Tibial artery (tissue), 4 donors: Measurements from ENCODE around the gene MGMT.

ENCODE experiments used
- DNase-seq, 2 donors: peaks; one replicate each; pipeline ENCODE4 v3.0.0-alpha.2; 2019
- H3K27ac ChIP-seq, 2 donors: fragments of 200-600 bp; sonication (generic) in 1 of 2; 1 replicate in 1 of 2; 2 replicates in 1 of 2; pipeline ENCODE4 v1.5.1; 2018 to 2019; ENCODE audit warnings: mild to moderate bottlenecking in 1 of 2
- H3K27me3 ChIP-seq, 2 donors: fragments of 200-600 bp; sonication (generic) in 1 of 2; one replicate each; pipeline versions ENCODE4 v1.5.1 to v1.6.0; 2016 to 2019
- H3K36me3 ChIP-seq, 3 donors: fragments of 200-600 bp; sonication (generic) in 2 of 3; one replicate each; pipeline ENCODE4 v1.5.1; 2016 to 2019; ENCODE audit warnings: mild to moderate bottlenecking in 2 of 3
- H3K4me1 ChIP-seq, 4 donors: fragments of 200-600 bp; sonication (generic) in 2 of 4; 1 replicate in 3 of 4; 2 replicates in 1 of 4; pipeline ENCODE4 v1.5.1; 2016 to 2019
- H3K4me3 ChIP-seq, 2 donors: fragments of 200-600 bp; sonication (generic) in 1 of 2; 1 replicate in 1 of 2; 2 replicates in 1 of 2; pipeline ENCODE4 v1.5.1; 2018 to 2019; ENCODE audit warnings: mild to moderate bottlenecking in 2 of 2
- H3K9me3 ChIP-seq, 3 donors: fragments of 200-600 bp; sonication (generic) in 1 of 3; one replicate each; pipeline ENCODE4 v1.5.1; 2016 to 2019
- CTCF ChIP-seq, 2 experiments: fragments of 200-600 bp in 1 of 2; fragments of 450-650 bp in 1 of 2; IDR thresholded peaks; one replicate each; pipeline ENCODE4 v1.5.1; 2017 to 2019; ENCODE audit warnings: antibody characterized with exemption in 2 of 2, mild to moderate bottlenecking in 1 of 2, moderate library complexity in 1 of 2
- intact Hi-C: fragments of 100-400 bp; cut with DNase I; formaldehyde crosslinking; loops from one replicate; pipeline ENCODE4 v1.15.0; 2023; ENCODE audit warnings: low total_unique reads

Gene MGMT

GRCh38 chr10:129472696-129473555 lies 5.9 kb downstream of the MGMT start:
- DNase-seq, result no peak
- H3K36me3 ChIP-seq, result peaks cover 0 to 28% (median 3%) of the 10 kb centered on the region in 3 donors
- no peaks in the 10 kb centered on the region for H3K27me3 ChIP-seq
- no peak overlapping the region for H3K4me3 ChIP-seq
- TF ChIP-seq CTCF (IDR thresholded peaks at IDR 0.05), result no peak
- H3K27ac ChIP-seq, result no peak overlapping the region
- H3K4me1 ChIP-seq, result peaks cover 0 to under 1% (median 0%) of the 10 kb centered on the region in 4 donors
- H3K9me3 ChIP-seq, result no peaks in the 10 kb centered on the region
- intact Hi-C loops, result no loop called here

- H3K9me3 ChIP-seq, result no peaks in the 10 kb centered on the region
- H3K4me1 ChIP-seq, result no peaks in the 10 kb centered on the region
- H3K27ac ChIP-seq, result no peak overlapping the region
- no peaks in the 10 kb centered on the region for H3K27me3 ChIP-seq
- intact Hi-C loops, result no loop called here
- no peak for TF ChIP-seq CTCF (IDR thresholded peaks at IDR 0.05)
- H3K36me3 ChIP-seq, result peaks cover 0 to 28% (median 3%) of the 10 kb centered on the region in 3 donors
- no peak for DNase-seq
- no peak overlapping the region for H3K4me3 ChIP-seq
Observed at GRCh38 chr10:129474642-129475041, 7.6 kb downstream of the MGMT start.

- TF ChIP-seq CTCF (IDR thresholded peaks at IDR 0.05), result no peak
- H3K4me1 ChIP-seq, result no peaks in the 10 kb centered on the region
- intact Hi-C loops, result no loop called here
- H3K9me3 ChIP-seq, result no peaks in the 10 kb centered on the region
- H3K27ac ChIP-seq, result no peak overlapping the region
- no peaks in the 10 kb centered on the region for H3K27me3 ChIP-seq
- no peak overlapping the region for H3K4me3 ChIP-seq
- H3K36me3 ChIP-seq, result peaks cover 0 to 17% (median 2%) of the 10 kb centered on the region in 3 donors
- DNase-seq, result no peak
Observed at GRCh38 chr10:129476431-129476830, 9.4 kb downstream of the MGMT start.

GRCh38 chr10:129477051-129477450 lies 10.0 kb downstream of the MGMT start:
- H3K27ac ChIP-seq, result no peak overlapping the region
- no peak for DNase-seq
- no peaks in the 10 kb centered on the region for H3K27me3 ChIP-seq
- peaks cover 0 to 10% (median 0%) of the 10 kb centered on the region in 3 donors for H3K36me3 ChIP-seq
- no peaks in the 10 kb centered on the region for H3K9me3 ChIP-seq
- intact Hi-C loops, result no loop called here
- TF ChIP-seq CTCF (IDR thresholded peaks at IDR 0.05), result no peak
- no peaks in the 10 kb centered on the region for H3K4me1 ChIP-seq
- H3K4me3 ChIP-seq, result no peak overlapping the region

- Histone ChIP-seq H3K4me1 (no peaks in the 10 kb centered on the region), H3K9me3 (peaks cover 0 to 25% (median 17%) of the 10 kb centered on the region in 3 donors), H3K27ac (no peak overlapping the region), H3K27me3 (no peaks in the 10 kb centered on the region), H3K36me3 (no peaks in the 10 kb centered on the region), H3K4me3 (no peak overlapping the region)
- no peak for DNase-seq
- intact Hi-C loops, result no loop called here
- TF ChIP-seq CTCF (IDR thresholded peaks at IDR 0.05), result no peak
Observed at GRCh38 chr10:129481641-129482040, 14.6 kb downstream of the MGMT start.
